ENCODE measurements around the gene DRD4.
A peak's percentile ranks its signal among the peaks of the same experiment; 100 is the strongest.
"Not testable (repeated sequence)": the region's sequence is repeated elsewhere in the genome, so short reads cannot be mapped to it uniquely, and the experiment has no call there.

The DRD4 gene

GRCh38 chr11:645536-645935 is 8.5 kb downstream of the DRD4 start:
- DNase-seq (ENCODE audit: low spot score): no peak

GRCh38 chr11:646214-646613 is 9.1 kb downstream of the DRD4 start:
- DNase-seq (ENCODE audit: low spot score): no peak

- DNase-seq (ENCODE audit: low spot score): not testable (repeated sequence)
These were observed 10.6 kb downstream of the DRD4 start for GRCh38 chr11:647672-648158.

GRCh38 chr11:650482-650881 is 13.4 kb downstream of the DRD4 start:
- DNase-seq (ENCODE audit: low spot score): no peak

DNA sequence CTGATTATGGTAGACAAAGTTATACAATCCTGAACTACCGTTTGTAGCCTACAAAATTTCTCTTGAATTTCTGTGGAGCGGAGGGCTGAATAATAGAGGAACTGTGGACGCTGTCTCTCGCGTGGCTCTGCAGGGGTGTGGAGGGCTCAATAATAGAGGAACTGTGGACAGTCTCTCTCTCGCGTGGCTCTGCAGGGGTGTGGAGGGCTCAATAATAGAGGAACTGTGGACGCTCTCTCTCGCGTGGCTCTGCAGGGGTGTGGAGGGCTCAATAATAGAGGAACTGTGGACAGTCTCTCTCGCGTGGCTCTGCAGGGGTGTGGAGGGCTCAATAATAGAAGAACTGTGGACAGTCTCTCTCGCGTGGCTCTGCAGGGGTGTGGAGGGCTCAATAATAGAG is 16.1 kb downstream of the DRD4 start:
- not testable (repeated sequence) for DNase-seq (ENCODE audit: low spot score)

DNA sequence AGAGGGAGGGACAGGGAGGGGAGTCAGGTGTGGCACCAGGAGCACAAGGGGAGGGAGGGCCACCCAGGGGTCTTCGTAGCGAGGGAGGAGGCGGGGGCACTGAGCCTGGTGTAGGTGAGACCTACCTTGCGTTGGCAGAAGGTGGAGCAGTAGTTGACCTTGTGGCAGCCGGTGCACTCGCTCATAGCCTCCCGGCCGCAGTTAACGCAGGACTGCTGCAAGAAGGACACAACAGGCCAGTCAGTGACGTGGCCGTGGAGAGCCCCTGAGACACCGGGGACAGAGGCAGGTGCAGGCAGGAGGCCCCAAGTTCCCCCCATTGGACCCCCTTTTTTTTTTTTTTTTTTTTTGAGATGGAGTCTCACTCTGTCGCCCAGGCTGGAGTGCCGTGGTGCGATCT is 16.8 kb downstream of the DRD4 start:
- DNase-seq (ENCODE audit: low spot score): no peak

GRCh38 chr11:654444-654843 is 17.4 kb downstream of the DRD4 start:
- DNase-seq (ENCODE audit: low spot score): not testable (repeated sequence)

DNA sequence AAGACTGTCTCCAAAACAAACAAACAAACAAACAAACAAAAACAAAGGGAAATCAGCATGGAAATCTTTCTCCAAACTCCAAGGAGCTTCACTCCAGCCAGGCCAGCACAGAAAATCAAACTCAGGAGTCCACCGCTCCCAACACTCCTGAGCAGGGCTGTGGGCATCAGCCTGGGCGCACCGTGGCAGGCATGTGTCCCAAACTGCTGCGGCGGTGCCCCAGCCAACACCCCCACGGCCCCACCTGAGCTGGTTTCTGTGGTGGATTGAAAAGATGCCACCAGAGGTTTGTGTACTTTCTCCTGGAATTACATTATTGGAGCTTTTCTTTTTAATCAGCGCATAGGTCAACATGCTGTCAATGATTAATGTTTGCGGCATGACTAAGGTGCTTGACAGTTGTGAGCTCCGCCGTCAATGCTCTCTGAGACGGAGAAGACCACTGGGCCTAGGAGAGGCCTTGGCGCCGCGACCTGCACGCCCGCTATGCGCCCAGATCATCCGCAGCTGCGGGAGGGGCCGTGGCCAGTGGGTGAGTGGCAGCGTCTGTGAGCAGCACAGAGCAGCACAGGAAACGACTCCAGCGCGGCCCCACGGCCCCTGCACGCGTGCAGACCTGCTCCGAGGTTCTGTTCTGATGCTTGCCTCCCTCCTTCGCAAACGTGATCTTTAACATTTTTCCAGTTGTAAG is 18.1 kb downstream of the DRD4 start:
- no peak for DNase-seq (ENCODE audit: low spot score)

DNA sequence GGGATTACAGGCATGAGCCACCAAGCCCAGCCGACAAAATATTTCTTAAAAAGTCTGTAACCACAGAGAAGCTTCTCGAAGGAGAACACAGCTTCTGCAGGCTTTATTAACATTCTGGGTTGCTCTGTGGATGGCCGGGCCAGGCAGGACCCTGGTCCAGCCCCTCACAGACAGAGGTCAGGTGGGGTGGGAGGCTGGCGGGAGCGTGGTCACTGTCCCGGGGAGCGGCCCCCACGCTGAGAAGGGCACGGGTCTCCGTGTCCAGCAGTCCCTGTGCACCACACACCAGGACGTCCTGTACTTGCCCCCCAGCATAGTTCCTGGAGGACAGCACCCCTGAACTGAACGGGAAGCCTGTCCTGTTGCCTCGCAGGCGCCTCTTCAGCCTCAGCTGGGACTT is 19.4 kb downstream of the DRD4 start:
- DNase-seq (ENCODE audit: low spot score): no peak

DNA sequence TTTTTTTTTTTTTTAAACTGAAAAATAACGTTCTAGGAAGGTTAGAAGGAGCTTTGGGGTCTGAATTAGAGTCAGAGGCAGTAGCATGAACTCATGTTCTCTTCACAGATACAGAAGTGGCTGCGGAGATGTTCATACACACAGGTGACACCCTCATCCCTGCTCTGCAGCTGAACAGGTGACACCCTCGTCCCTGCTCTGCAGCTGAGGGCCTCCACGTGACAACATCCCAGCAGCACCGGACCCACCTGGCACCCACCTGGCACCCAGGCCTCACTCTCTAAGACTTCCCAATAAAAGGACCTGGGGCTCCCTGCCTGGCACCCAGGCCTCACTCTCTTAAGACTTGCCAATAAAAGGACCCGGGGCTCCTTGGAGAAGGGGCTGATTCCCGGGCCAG is 19.8 kb downstream of the DRD4 start:
- no peak for DNase-seq (ENCODE audit: low spot score)

DNA sequence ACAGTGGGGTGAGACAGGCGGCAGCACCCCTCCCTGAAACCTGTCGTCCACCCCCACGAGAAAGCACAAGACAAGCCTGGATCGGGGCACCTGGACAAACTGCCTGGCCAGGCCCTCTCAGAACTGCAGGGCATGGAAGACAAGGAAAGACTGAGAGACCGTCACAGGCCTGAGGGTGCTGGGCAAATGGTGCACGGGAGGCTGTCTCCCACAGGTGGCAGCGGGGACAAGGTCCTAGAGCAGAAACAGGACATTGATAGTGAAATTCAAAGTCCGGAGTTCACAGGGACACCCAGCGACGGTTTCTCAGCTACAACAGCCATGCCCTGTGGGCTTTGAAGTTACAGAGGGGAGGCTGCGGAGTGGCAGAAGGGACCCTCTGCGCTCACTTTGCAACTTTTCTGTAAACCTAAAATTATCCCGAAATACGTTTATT is 20.6 kb downstream of the DRD4 start:
- no peak for DNase-seq (ENCODE audit: low spot score)

GRCh38 chr11:659532-660085 is 22.5 kb downstream of the DRD4 start:
- DNase-seq (ENCODE audit: low spot score): no peak

DNA sequence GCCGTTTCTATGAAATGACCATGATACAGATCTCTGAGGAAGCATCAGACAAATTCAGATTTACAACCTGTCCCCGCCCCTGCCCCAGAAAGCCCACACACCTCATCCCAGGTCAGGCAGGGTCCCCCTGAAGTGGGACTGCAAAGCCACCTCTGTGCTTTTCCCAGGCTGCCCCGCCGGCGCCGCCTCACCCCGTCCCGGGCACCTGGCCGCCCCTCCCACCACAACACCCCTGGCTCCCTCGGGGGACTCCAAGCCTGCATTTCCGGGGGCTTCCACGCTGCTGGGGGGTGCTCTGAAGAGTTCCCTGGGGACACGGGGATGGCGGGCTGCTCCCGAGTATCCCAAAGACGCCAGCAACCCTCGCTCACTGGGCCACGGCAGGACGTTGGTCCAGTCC is 23.2 kb downstream of the DRD4 start:
- no peak for DNase-seq (ENCODE audit: low spot score)

- DNase-seq (ENCODE audit: low spot score): no peak
These were observed 23.8 kb downstream of the DRD4 start for GRCh38 chr11:660681-661444.

DNA sequence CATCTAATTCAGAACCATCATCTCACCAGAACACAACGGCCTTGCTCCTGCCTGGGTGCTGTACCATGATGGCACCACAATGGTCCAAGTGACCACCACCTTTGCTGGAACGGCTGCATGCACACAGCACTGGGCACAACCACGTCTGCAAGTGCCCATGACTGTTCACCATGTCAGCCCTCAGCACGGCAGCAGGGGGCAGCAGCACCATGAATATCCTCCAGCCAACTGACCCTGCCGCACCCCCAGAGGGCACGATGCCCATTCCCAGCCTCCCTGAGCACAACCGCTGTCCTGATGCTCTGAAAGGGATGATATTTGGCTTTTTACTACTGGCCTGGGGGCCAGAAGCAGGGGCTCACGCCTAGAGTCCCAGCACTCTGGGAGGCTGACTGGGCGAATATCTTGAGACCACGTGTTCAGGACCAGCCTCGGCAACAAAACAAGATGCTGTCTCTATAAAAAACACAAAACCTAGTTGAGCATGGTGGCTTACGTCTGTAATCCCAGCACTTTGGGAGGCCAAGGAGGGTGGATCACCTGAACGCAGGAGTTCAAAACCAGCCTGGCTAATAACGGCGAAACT is 25.7 kb downstream of the DRD4 start:
- DNase-seq (ENCODE audit: low spot score): peak; percentile 38

DNA sequence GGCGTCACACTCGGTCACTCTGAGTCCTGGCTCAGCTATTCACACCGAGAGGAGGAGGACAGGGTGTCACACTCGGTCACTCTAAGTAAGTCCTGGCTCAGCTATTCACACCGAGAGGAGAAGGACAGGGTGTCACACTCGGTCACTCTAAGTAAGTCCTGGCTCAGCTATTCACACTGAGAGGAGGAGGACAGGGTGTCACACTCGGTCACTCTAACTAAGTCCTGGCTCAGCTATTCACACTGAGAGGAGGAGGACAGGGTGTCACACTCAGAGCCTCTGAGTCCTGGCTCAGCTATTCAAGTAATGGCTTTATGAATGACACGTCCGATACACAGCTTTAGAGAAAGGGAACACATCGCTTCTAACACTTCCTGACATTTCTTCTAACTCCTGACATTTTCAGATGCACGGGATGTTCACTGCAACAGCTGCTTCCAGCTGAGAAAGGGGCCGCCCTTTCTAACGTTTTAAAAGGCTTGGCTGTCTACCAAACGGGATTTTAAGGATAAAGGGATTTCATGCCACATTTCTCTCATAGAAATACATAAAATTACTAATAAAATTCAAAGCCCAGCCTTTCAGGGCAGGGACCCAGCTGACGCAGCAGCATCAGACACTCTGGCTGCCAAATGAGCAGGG is 28.1 kb downstream of the DRD4 start:
- DNase-seq (ENCODE audit: low spot score): no peak

GRCh38 chr11:665704-666281 is 28.7 kb downstream of the DRD4 start:
- no peak for DNase-seq (ENCODE audit: low spot score)

- no peak for DNase-seq (ENCODE audit: low spot score)
These were observed 36.8 kb downstream of the DRD4 start for GRCh38 chr11:673866-674265.

DNA sequence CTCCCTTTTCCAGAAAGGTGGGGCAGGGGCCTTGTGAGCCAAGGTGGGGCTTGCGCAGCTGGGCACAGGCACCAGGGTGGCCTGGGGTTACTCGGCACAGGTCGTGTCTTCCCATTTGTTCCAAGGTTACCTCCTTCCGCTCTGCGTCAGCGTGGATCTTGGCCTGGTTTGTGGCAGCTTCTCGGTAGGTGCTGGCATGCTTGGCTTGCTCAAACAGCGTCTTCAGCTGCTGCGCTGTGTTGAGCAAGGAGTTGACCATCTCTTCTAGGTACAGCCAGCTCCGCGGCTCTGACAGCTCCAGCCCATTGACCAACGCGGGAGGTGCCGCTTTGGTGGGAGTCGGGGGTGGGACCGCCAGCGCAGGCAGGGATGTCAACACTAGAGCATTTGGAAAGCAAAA is 37.3 kb downstream of the DRD4 start:
- no peak for DNase-seq (ENCODE audit: low spot score)

GRCh38 chr11:678297-678696 is 41.2 kb downstream of the DRD4 start:
- no peak for DNase-seq (ENCODE audit: low spot score)

GRCh38 chr11:679271-680207 is 42.5 kb downstream of the DRD4 start:
- DNase-seq (ENCODE audit: low spot score): no peak

Data from kidney capillary endothelial cell (primary cell).